Neural progenitor cell (in vitro differentiated cells): ENCODE results near the gene SIT1. TPM values are rescaled to one million over a fixed set of nuclear protein-coding genes. Genes with fewer than 3 reads are reported as not detected.

ENCODE experiments used
- DNase-seq: peaks from one replicate; pipeline ENCODE4 v3.0.0-alpha.2; 2016; ENCODE audit warnings: low spot score
- H2AFZ ChIP-seq: fragments of 200-600 bp; sonication (generic); replicated peaks from 2 replicates; pipeline ENCODE4 v1.6.1; 2016; ENCODE audit warnings: antibody characterized with exemption
- H3F3A ChIP-seq: fragments of 200-600 bp; sonication (generic); 2 replicates; pipeline ENCODE4 v1.6.1; 2016; ENCODE audit warnings: antibody characterized with exemption, low read depth
- H3K27ac ChIP-seq: fragments of 200-600 bp; sonication (generic); 2 replicates; pipeline ENCODE4 v1.5.1; 2016; ENCODE audit warnings: mild to moderate bottlenecking
- H3K27me3 ChIP-seq: fragments of 200-600 bp; sonication (generic); 2 replicates; pipeline ENCODE4 v1.6.1; 2016; ENCODE audit warnings: mild to moderate bottlenecking, moderate library complexity
- H3K36me3 ChIP-seq: fragments of 200-600 bp; sonication (generic); 2 replicates; pipeline ENCODE4 v1.5.1; 2016
- H3K4me1 ChIP-seq: fragments of 200-600 bp; sonication (generic); 2 replicates; pipeline ENCODE4 v1.6.1; 2016; ENCODE audit warnings: mixed run types
- H3K4me2 ChIP-seq: fragments of 200-600 bp; sonication (generic); 2 replicates; pipeline ENCODE4 v1.6.1; 2016
- H3K4me3 ChIP-seq: fragments of 200-600 bp; sonication (generic); 2 replicates; pipeline ENCODE4 v1.5.1; 2016
- H3K79me2 ChIP-seq: fragments of 200-600 bp; sonication (generic); 2 replicates; pipeline ENCODE4 v1.6.1; 2016; ENCODE audit warnings: low read depth
- H3K9ac ChIP-seq: fragments of 200-600 bp; sonication (generic); 2 replicates; pipeline ENCODE4 v1.6.1; 2016
- H3K9me3 ChIP-seq: fragments of 200-600 bp; sonication (generic); 2 replicates; pipeline ENCODE4 v1.5.1; 2016; ENCODE audit warnings: low read depth
- H4K20me1 ChIP-seq: fragments of 200-600 bp; sonication (generic); 2 replicates; pipeline ENCODE4 v1.6.1; 2016; ENCODE audit warnings: low read depth
- H3K27ac Mint-ChIP-seq: 3 replicates; pipeline ENCODE4 v1.8.0; 2021; ENCODE audit warnings: mixed read lengths
- H3K27me3 Mint-ChIP-seq: 2 replicates; pipeline ENCODE4 v1.8.0; 2022; ENCODE audit warnings: low read depth, mild to moderate bottlenecking, inconsistent platforms, moderate library complexity, mixed read lengths; ENCODE audit not compliant: insufficient read depth
- H3K36me3 Mint-ChIP-seq: 3 replicates; pipeline ENCODE4 v1.8.0; 2021; ENCODE audit warnings: mixed read lengths
- H3K4me1 Mint-ChIP-seq: 3 replicates; pipeline ENCODE4 v1.8.0; 2021; ENCODE audit warnings: mixed read lengths
- H3K4me3 Mint-ChIP-seq: 3 replicates; pipeline ENCODE4 v1.8.0; 2021; ENCODE audit warnings: mild to moderate bottlenecking, moderate library complexity, mixed read lengths
- H3K9me3 Mint-ChIP-seq: 3 replicates; pipeline ENCODE4 v1.8.0; 2020; ENCODE audit warnings: mixed read lengths
- EZH2 ChIP-seq: fragments of 200-600 bp; sonication (generic); IDR thresholded peaks from 2 replicates; pipeline ENCODE4 v1.6.1; 2017; ENCODE audit warnings: antibody characterized with exemption, mild to moderate bottlenecking, moderate library complexity
- microRNA-seq: library from miRNA; unstranded; fragments of <30 nt; microRNA quantifications from one replicate; pipeline ENCODE4, GENCODE V29; 2016
- small RNA-seq: library from RNA; depleted of rRNA; stranded (forward); fragments of <200 nt; gene quantifications from one replicate; pipeline ENCODE3, GENCODE V24; 2015
- total RNA-seq: library from RNA; depleted of rRNA; stranded (reverse); fragments of >200 nt; gene quantifications from 2 replicates; pipeline ENCODE4 v1.2.3, GENCODE V29; 2015; ENCODE audit warnings: low replicate concordance
- TF ChIP-seq, protein P1 (sequence below): fragments of 200-600 bp; sonication (generic); IDR thresholded peaks from 2 replicates; pipeline ENCODE4 v1.5.1; 2017; ENCODE audit warnings: antibody characterized with exemption, mild to moderate bottlenecking

SIT1 gene
- total RNA-seq, 1 donor from 2014 or later, result 0.86 TPM

DNA sequence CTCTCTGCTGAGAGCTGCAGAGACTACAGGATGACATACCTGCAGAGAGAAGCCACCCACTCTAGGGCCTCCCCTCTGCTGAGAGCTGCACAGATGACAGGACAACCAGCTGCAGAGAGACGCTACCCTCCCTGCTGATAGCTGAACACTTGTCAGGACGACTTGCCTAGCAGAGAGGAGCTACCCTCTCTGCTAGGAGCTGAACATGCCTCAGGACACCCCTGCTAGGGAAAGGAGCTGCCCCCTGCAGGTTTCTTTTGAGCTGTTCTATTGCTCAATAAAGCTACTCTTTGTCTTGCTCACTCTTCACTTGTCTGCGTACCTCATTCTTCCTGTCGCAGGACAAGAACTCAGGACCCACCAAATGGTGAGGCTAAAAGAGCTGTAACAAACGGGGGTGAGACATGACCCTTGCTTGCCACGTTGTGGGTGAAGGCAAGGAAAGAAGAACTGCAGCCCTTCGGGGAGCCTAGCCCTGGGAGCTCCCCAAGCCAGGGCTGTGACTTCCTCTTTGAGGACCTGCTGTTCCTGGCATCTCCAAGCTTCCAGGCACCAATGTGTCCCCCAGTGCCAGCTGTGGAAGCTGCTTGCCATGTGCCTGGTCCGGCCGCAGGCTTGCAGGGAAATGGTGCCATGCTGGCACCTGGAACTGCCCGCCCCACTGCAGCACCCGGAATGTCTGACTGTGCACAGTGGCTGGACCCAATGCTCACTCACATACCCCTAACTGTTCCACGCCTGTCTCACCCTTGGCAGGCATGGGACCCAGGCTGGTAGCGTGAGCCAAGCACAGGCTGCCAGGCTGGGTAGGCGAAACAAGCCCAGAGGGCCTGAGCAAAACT lies 50.7 kb downstream of the SIT1 start:
- peak; percentile 33 for DNase-seq
- Histone ChIP-seq H3K4me2 (no peak overlapping the region), H3K27me3 (no peaks in the 10 kb centered on the region), H3K36me3 (no peaks in the 10 kb centered on the region), H3K79me2 (no peaks in the 10 kb centered on the region), H4K20me1 (no peaks in the 10 kb centered on the region), H3K9ac (no peak overlapping the region), H3K4me3 (no peak overlapping the region), H3K9me3 (no peaks in the 10 kb centered on the region), H3K27ac (no peak overlapping the region), H2AFZ (no peak overlapping the region), H3F3A (peaks cover 14% of the 10 kb centered on the region), H3K4me1 (peaks cover 6% of the 10 kb centered on the region)
- Mint-ChIP-seq H3K9me3 (no peaks in the 10 kb centered on the region), H3K27me3 (peaks cover 3% of the 10 kb centered on the region), H3K36me3 (no peaks in the 10 kb centered on the region), H3K4me3 (no peak overlapping the region), H3K4me1 (peaks cover 11% of the 10 kb centered on the region), H3K27ac (no peak overlapping the region)
- TF ChIP-seq, protein P1, sequence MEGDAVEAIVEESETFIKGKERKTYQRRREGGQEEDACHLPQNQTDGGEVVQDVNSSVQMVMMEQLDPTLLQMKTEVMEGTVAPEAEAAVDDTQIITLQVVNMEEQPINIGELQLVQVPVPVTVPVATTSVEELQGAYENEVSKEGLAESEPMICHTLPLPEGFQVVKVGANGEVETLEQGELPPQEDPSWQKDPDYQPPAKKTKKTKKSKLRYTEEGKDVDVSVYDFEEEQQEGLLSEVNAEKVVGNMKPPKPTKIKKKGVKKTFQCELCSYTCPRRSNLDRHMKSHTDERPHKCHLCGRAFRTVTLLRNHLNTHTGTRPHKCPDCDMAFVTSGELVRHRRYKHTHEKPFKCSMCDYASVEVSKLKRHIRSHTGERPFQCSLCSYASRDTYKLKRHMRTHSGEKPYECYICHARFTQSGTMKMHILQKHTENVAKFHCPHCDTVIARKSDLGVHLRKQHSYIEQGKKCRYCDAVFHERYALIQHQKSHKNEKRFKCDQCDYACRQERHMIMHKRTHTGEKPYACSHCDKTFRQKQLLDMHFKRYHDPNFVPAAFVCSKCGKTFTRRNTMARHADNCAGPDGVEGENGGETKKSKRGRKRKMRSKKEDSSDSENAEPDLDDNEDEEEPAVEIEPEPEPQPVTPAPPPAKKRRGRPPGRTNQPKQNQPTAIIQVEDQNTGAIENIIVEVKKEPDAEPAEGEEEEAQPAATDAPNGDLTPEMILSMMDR, result peak; percentile 7
- no peak for TF ChIP-seq EZH2

Small RNA genes within 50 kb of the gene (microRNA-seq; reads per million reads assigned to microRNA genes)
- gene MIR4667, result 1.3 reads per million

Small RNA genes within 50 kb of the gene (small RNA-seq; reads per million reads assigned to genes)
- gene MIR4667 (not detected), gene RMRP (not detected), gene RN7SL22P (not detected)

Other genes with a start within 250 kb of the SIT1 start
- gene RUSC2, start 160.8 kb downstream of the SIT1 start, total RNA-seq, result 3.5 and 9.9 TPM in 2 replicates
- 5.2 and 12.4 TPM in 2 replicates for gene TESK1, start 45.7 kb downstream of the SIT1 start, total RNA-seq
- 0.56 and 1.4 TPM in 2 replicates for gene CD72, start 32.5 kb downstream of the SIT1 start, total RNA-seq
- gene RMRP, start 7.1 kb upstream of the SIT1 start, total RNA-seq, result 1,307 and 2,709 TPM in 2 replicates
- 3.8 and 10.6 TPM in 2 replicates for gene CCDC107, start 7.4 kb upstream of the SIT1 start, total RNA-seq
- gene ARHGEF39, start 14.3 kb upstream of the SIT1 start, total RNA-seq, result 13.2 and 31.9 TPM in 2 replicates
- gene CA9, start 23.0 kb upstream of the SIT1 start, total RNA-seq, result 0.09 and 0.25 TPM in 2 replicates
- gene TPM2, start 39.0 kb upstream of the SIT1 start, total RNA-seq, result 174 and 241 TPM in 2 replicates
- gene TLN1, start 81.3 kb upstream of the SIT1 start, total RNA-seq, result 36.7 and 71.5 TPM in 2 replicates
- 27.9 and 30.3 TPM in 2 replicates for gene CREB3, start 81.7 kb upstream of the SIT1 start, total RNA-seq
- gene GBA2, start 98.3 kb upstream of the SIT1 start, total RNA-seq, result 44.8 and 74.5 TPM in 2 replicates
- gene RGP1, start 98.4 kb upstream of the SIT1 start, total RNA-seq, result 11.2 and 20.1 TPM in 2 replicates
- not detected in 2 replicates for gene MSMP, start 103.3 kb upstream of the SIT1 start, total RNA-seq
- 5.6 and 8.6 TPM in 2 replicates for gene NPR2, start 140.7 kb upstream of the SIT1 start, total RNA-seq
- 1.3 and 1.6 TPM in 2 replicates for gene SPAG8, start 161.3 kb upstream of the SIT1 start, total RNA-seq
- 21.8 and 35.9 TPM in 2 replicates for gene HINT2, start 164.1 kb upstream of the SIT1 start, total RNA-seq
- not detected in 2 replicates for gene FAM221B, start 177.8 kb upstream of the SIT1 start, total RNA-seq
- gene TMEM8B, start 178.3 kb upstream of the SIT1 start, total RNA-seq, result 4.8 and 11.2 TPM in 2 replicates
- not detected in 2 replicates for gene OR13J1, start 219.5 kb upstream of the SIT1 start, total RNA-seq